ENCODE data around the gene RASA1. TPM values are rescaled to one million over a fixed set of nuclear protein-coding genes. Genes with fewer than 3 reads are reported as not detected.

Gene RASA1
- total and polyA plus RNA-seq, 2 experiments from 2014 or later: 9.3 to 35.0 TPM

DNA sequence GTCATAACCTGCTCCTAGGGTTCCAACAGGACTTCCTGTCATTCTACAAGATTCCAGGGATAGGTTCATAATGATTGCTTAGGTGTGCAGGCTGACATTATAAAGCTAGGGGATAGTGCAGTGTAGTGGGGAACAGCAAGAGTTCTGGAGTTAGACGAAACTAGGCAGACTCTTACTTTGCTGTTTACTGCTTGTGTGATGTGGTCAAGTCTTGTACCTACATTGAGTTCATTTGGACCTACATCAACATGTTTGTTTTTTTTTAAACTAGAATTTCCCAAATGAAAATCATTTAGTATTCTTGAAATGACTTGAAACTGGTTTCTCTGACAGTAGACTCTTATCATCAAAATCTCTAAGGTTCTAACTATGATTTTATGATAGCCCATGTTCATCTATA is 166.3 kb downstream of the RASA1 start:
- Histone ChIP-seq H3K4me1 (ENCODE audit: insufficient read depth) (no peaks in the 10 kb centered on the region), H3K27ac (ENCODE audit: low read depth) (no peak overlapping the region), H3K4me3 (no peak overlapping the region), H3K9me2 (ENCODE audit: insufficient read depth) (peaks cover 5% of the 10 kb centered on the region; the same call in 1 of the 2 replicates), H3K4me2 (no peak overlapping the region), H3F3A (replicated peaks; ENCODE audit: low read depth) (no peaks in the 10 kb centered on the region), H3K36me3 (ENCODE audit: insufficient read depth) (no peaks in the 10 kb centered on the region), H3K27me3 (ENCODE audit: insufficient read depth) (no peaks in the 10 kb centered on the region), H4K20me1 (replicated peaks; ENCODE audit: insufficient read depth) (no peaks in the 10 kb centered on the region), H2AFZ (no peak overlapping the region), H3K79me2 (replicated peaks; ENCODE audit: insufficient read depth) (no peaks in the 10 kb centered on the region)
- Mint-ChIP-seq H3K36me3 (ENCODE audit: low read depth) (no peaks in the 10 kb centered on the region), H3K4me1 (no peaks in the 10 kb centered on the region), H3K27me3 (ENCODE audit: insufficient read depth, low read depth, poor library complexity) (peaks cover 3% of the 10 kb centered on the region), H3K4me3 (no peak overlapping the region), H3K27ac (no peak overlapping the region), H3K9me3 (no peaks in the 10 kb centered on the region)
- ATAC-seq (no peak), DNase-seq (ENCODE audit: low spot score) (no peak)
- TF ChIP-seq, protein P1, sequence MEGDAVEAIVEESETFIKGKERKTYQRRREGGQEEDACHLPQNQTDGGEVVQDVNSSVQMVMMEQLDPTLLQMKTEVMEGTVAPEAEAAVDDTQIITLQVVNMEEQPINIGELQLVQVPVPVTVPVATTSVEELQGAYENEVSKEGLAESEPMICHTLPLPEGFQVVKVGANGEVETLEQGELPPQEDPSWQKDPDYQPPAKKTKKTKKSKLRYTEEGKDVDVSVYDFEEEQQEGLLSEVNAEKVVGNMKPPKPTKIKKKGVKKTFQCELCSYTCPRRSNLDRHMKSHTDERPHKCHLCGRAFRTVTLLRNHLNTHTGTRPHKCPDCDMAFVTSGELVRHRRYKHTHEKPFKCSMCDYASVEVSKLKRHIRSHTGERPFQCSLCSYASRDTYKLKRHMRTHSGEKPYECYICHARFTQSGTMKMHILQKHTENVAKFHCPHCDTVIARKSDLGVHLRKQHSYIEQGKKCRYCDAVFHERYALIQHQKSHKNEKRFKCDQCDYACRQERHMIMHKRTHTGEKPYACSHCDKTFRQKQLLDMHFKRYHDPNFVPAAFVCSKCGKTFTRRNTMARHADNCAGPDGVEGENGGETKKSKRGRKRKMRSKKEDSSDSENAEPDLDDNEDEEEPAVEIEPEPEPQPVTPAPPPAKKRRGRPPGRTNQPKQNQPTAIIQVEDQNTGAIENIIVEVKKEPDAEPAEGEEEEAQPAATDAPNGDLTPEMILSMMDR (conservative IDR thresholded peaks at IDR 0.05; ENCODE audit: low read depth in 2 of 2): no peak
- TF ChIP-seq, protein P2, sequence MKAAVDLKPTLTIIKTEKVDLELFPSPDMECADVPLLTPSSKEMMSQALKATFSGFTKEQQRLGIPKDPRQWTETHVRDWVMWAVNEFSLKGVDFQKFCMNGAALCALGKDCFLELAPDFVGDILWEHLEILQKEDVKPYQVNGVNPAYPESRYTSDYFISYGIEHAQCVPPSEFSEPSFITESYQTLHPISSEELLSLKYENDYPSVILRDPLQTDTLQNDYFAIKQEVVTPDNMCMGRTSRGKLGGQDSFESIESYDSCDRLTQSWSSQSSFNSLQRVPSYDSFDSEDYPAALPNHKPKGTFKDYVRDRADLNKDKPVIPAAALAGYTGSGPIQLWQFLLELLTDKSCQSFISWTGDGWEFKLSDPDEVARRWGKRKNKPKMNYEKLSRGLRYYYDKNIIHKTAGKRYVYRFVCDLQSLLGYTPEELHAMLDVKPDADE (IDR thresholded peaks at IDR 0.05): no peak
- TF ChIP-seq NANOG (IDR thresholded peaks at IDR 0.05; ENCODE audit: borderline replicate concordance) (no peak), EZH2phosphoT487 (IDR thresholded peaks at IDR 0.05; ENCODE audit: unreplicated experiment) (no peak), CREB1 (CRISPR knock-in tag; IDR thresholded peaks at IDR 0.05; ENCODE audit: low read depth) (no peak), ZNF114 (CRISPR knock-in tag; IDR thresholded peaks at IDR 0.05) (no peak), ZNF331 (CRISPR knock-in tag; IDR thresholded peaks at IDR 0.05; ENCODE audit: low read depth) (no peak), STAT1 (IDR thresholded peaks at IDR 0.05; ENCODE audit: unreplicated experiment) (no peak), EZH2 (IDR thresholded peaks at IDR 0.05; ENCODE audit: low read depth, unreplicated experiment) (no peak), JUNB (IDR thresholded peaks at IDR 0.05; ENCODE audit: unreplicated experiment) (no peak), POLR2AphosphoS5 (IDR thresholded peaks at IDR 0.05; ENCODE audit: low read depth) (no peak)
- TF ChIP-seq, protein P3, sequence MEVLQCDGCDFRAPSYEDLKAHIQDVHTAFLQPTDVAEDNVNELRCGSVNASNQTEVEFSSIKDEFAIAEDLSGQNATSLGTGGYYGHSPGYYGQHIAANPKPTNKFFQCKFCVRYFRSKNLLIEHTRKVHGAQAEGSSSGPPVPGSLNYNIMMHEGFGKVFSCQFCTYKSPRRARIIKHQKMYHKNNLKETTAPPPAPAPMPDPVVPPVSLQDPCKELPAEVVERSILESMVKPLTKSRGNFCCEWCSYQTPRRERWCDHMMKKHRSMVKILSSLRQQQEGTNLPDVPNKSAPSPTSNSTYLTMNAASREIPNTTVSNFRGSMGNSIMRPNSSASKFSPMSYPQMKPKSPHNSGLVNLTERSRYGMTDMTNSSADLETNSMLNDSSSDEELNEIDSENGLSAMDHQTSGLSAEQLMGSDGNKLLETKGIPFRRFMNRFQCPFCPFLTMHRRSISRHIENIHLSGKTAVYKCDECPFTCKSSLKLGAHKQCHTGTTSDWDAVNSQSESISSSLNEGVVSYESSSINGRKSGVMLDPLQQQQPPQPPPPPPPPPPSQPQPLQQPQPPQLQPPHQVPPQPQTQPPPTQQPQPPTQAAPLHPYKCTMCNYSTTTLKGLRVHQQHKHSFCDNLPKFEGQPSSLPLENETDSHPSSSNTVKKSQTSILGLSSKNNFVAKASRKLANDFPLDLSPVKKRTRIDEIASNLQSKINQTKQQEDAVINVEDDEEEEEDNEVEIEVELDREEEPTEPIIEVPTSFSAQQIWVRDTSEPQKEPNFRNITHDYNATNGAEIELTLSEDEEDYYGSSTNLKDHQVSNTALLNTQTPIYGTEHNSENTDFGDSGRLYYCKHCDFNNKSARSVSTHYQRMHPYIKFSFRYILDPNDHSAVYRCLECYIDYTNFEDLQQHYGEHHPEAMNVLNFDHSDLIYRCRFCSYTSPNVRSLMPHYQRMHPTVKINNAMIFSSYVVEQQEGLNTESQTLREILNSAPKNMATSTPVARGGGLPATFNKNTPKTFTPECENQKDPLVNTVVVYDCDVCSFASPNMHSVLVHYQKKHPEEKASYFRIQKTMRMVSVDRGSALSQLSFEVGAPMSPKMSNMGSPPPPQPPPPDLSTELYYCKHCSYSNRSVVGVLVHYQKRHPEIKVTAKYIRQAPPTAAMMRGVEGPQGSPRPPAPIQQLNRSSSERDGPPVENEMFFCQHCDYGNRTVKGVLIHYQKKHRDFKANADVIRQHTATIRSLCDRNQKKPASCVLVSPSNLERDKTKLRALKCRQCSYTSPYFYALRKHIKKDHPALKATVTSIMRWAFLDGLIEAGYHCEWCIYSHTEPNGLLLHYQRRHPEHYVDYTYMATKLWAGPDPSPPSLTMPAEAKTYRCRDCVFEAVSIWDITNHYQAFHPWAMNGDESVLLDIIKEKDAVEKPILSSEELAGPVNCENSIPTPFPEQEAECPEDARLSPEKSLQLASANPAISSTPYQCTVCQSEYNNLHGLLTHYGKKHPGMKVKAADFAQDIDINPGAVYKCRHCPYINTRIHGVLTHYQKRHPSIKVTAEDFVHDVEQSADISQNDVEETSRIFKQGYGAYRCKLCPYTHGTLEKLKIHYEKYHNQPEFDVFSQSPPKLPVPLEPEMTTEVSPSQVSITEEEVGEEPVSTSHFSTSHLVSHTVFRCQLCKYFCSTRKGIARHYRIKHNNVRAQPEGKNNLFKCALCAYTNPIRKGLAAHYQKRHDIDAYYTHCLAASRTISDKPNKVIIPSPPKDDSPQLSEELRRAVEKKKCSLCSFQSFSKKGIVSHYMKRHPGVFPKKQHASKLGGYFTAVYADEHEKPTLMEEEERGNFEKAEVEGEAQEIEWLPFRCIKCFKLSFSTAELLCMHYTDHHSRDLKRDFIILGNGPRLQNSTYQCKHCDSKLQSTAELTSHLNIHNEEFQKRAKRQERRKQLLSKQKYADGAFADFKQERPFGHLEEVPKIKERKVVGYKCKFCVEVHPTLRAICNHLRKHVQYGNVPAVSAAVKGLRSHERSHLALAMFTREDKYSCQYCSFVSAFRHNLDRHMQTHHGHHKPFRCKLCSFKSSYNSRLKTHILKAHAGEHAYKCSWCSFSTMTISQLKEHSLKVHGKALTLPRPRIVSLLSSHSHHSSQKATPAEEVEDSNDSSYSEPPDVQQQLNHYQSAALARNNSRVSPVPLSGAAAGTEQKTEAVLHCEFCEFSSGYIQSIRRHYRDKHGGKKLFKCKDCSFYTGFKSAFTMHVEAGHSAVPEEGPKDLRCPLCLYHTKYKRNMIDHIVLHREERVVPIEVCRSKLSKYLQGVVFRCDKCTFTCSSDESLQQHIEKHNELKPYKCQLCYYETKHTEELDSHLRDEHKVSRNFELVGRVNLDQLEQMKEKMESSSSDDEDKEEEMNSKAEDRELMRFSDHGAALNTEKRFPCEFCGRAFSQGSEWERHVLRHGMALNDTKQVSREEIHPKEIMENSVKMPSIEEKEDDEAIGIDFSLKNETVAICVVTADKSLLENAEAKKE (CRISPR knock-in tag; IDR thresholded peaks at IDR 0.05): no peak
- TF ChIP-seq, protein P4, sequence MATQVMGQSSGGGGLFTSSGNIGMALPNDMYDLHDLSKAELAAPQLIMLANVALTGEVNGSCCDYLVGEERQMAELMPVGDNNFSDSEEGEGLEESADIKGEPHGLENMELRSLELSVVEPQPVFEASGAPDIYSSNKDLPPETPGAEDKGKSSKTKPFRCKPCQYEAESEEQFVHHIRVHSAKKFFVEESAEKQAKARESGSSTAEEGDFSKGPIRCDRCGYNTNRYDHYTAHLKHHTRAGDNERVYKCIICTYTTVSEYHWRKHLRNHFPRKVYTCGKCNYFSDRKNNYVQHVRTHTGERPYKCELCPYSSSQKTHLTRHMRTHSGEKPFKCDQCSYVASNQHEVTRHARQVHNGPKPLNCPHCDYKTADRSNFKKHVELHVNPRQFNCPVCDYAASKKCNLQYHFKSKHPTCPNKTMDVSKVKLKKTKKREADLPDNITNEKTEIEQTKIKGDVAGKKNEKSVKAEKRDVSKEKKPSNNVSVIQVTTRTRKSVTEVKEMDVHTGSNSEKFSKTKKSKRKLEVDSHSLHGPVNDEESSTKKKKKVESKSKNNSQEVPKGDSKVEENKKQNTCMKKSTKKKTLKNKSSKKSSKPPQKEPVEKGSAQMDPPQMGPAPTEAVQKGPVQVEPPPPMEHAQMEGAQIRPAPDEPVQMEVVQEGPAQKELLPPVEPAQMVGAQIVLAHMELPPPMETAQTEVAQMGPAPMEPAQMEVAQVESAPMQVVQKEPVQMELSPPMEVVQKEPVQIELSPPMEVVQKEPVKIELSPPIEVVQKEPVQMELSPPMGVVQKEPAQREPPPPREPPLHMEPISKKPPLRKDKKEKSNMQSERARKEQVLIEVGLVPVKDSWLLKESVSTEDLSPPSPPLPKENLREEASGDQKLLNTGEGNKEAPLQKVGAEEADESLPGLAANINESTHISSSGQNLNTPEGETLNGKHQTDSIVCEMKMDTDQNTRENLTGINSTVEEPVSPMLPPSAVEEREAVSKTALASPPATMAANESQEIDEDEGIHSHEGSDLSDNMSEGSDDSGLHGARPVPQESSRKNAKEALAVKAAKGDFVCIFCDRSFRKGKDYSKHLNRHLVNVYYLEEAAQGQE (IDR thresholded peaks at IDR 0.05; ENCODE audit: unreplicated experiment): no peak
